Fibroblast of lung (primary cell): ENCODE data around the gene FASLG. TPM values are rescaled to one million over a fixed set of nuclear protein-coding genes. Genes with fewer than 3 reads are reported as not detected.
A peak's percentile ranks its signal among the peaks of the same experiment; 100 is the strongest.

ENCODE experiments used
- DNase-seq, 2 donors: peaks; one replicate each; pipeline versions ENCODE4 v3.0.0 to v3.0.0-alpha.2; 2010; ENCODE audit warnings: low read depth in 2 of 2
- H2AFZ ChIP-seq: 2 replicates; pipeline ENCODE4 v1.5.1; 2012; ENCODE audit warnings: low read length, control low read depth, inconsistent platforms
- H3K27ac ChIP-seq: 2 replicates; pipeline ENCODE4 v1.5.1; 2011; ENCODE audit warnings: low read length, control low read depth; ENCODE audit not compliant: insufficient read depth
- H3K27me3 ChIP-seq: 2 replicates; pipeline ENCODE4 v1.5.1; 2011; ENCODE audit warnings: mild to moderate bottlenecking, low read length; ENCODE audit not compliant: control insufficient read depth, insufficient read depth
- H3K36me3 ChIP-seq: 2 replicates; pipeline ENCODE4 v1.5.1; 2011; ENCODE audit warnings: low read length; ENCODE audit not compliant: control insufficient read depth, insufficient read depth
- H3K4me1 ChIP-seq: 2 replicates; pipeline ENCODE4 v1.5.1; 2011; ENCODE audit warnings: low read length; ENCODE audit not compliant: control insufficient read depth, insufficient read depth; ENCODE audit errors: extremely low read depth
- H3K4me2 ChIP-seq: 2 replicates; pipeline ENCODE4 v1.5.1; 2011; ENCODE audit warnings: low read length, control low read depth; ENCODE audit not compliant: insufficient read depth; ENCODE audit errors: extremely low read depth
- H3K4me3 ChIP-seq, 4 experiments: fragments of 200-600 bp in 1 of 4; sonication (generic) in 1 of 4; replicated peaks in 1 of 4; 2 replicates each; pipeline ENCODE4 v1.5.1; 2011 to 2016; ENCODE audit warnings: low read length in 4 of 4, low read depth in 3 of 4, mild to moderate bottlenecking in 3 of 4, control low read depth in 2 of 4, inconsistent platforms in 1 of 4, mixed read lengths in 1 of 4; ENCODE audit not compliant: insufficient read depth in 1 of 4; ENCODE audit errors: control extremely low read depth in 1 of 4
- H3K79me2 ChIP-seq: 2 replicates; pipeline ENCODE4 v1.5.1; 2012; ENCODE audit warnings: mild to moderate bottlenecking, low read length, inconsistent platforms; ENCODE audit not compliant: control insufficient read depth, insufficient read depth
- H3K9ac ChIP-seq: 2 replicates; pipeline ENCODE4 v1.5.1; 2011; ENCODE audit warnings: mild to moderate bottlenecking, low read length, control low read depth; ENCODE audit not compliant: insufficient read depth
- H3K9me3 ChIP-seq: 2 replicates; pipeline ENCODE4 v1.5.1; 2012; ENCODE audit warnings: low read depth, low read length; ENCODE audit not compliant: control insufficient read depth, insufficient read depth
- H4K20me1 ChIP-seq: 2 replicates; pipeline ENCODE4 v1.5.1; 2011; ENCODE audit warnings: low read length; ENCODE audit not compliant: control insufficient read depth, insufficient read depth; ENCODE audit errors: extremely low read depth
- CTCF ChIP-seq, 2 donors: IDR thresholded peaks in 1 of 2; conservative IDR thresholded peaks in 1 of 2; 1 replicate in 1 of 2; 2 replicates in 1 of 2; pipeline ENCODE4 v1.5.1; 2011 to 2012; ENCODE audit warnings: low read length in 2 of 2, control low read depth in 1 of 2, inconsistent platforms in 1 of 2, low read depth in 1 of 2, mild to moderate bottlenecking in 1 of 2
- EZH2 ChIP-seq: IDR thresholded peaks from 2 replicates; pipeline ENCODE4 v1.5.1; 2012; ENCODE audit warnings: low read length, control low read depth, mild to moderate bottlenecking; ENCODE audit errors: missing control alignments
- polyA plus RNA-seq, 2 donors: library from polyadenylated mRNA; depleted of rRNA in 1 of 2; stranded (reverse) in 1 of 2; unstranded in 1 of 2; fragments of >200 nt; gene quantifications; 2 replicates each; pipeline ENCODE4 v1.2.1, GENCODE V29; 2011 to 2012; ENCODE audit warnings: missing spikeins in 1 of 2
- total RNA-seq: library from RNA; depleted of rRNA; stranded (reverse); fragments of >200 nt; gene quantifications from 2 replicates; pipeline ENCODE4 v1.2.1, GENCODE V29; 2014

The FASLG gene
- total and polyA plus RNA-seq, 2 donors (not counting 1 experiment from before 2014, with no cell fraction given) = not detected

- Histone ChIP-seq H3K79me2 (no peaks in the 10 kb centered on the region), H3K4me2 (no peak overlapping the region), H3K4me1 (no peaks in the 10 kb centered on the region), H4K20me1 (no peaks in the 10 kb centered on the region), H3K4me3 (no peak overlapping the region), H3K36me3 (no peaks in the 10 kb centered on the region), H2AFZ (no peak overlapping the region), H3K9me3 (no peaks in the 10 kb centered on the region), H3K9ac (no peak overlapping the region), H3K27me3 (no peaks in the 10 kb centered on the region), H3K27ac (no peak overlapping the region)
- TF ChIP-seq EZH2 (no peak), CTCF (conservative IDR thresholded peaks at IDR 0.05 in 1 of 2, IDR thresholded peaks at IDR 0.05 in 1 of 2; ENCODE audit: low read depth in 1 of 2, low read length in 2 of 2) (no peak)
- no peak for DNase-seq
Measured at GRCh38 chr1:172627702-172628101, 31.2 kb upstream of the FASLG start.

GRCh38 chr1:172628401-172628800, 30.5 kb upstream of the FASLG start:
- no peaks in the 10 kb centered on the region for H3K79me2 ChIP-seq
- no peaks in the 10 kb centered on the region for H3K4me1 ChIP-seq
- DNase-seq = peak; percentile 27 to 39
- H3K4me3 ChIP-seq = no peak overlapping the region
- no peak overlapping the region for H3K9ac ChIP-seq
- H3K36me3 ChIP-seq = no peaks in the 10 kb centered on the region
- TF ChIP-seq CTCF (conservative IDR thresholded peaks at IDR 0.05 in 1 of 2, IDR thresholded peaks at IDR 0.05 in 1 of 2; ENCODE audit: low read depth in 1 of 2, low read length in 2 of 2) (no peak), EZH2 (no peak)
- H3K4me2 ChIP-seq = no peak overlapping the region
- H3K27ac ChIP-seq = no peak overlapping the region
- H3K27me3 ChIP-seq = no peaks in the 10 kb centered on the region
- no peak overlapping the region for H2AFZ ChIP-seq
- H3K9me3 ChIP-seq = no peaks in the 10 kb centered on the region
- H4K20me1 ChIP-seq = no peaks in the 10 kb centered on the region

- H3K4me3 ChIP-seq = no peak overlapping the region
- no peaks in the 10 kb centered on the region for H3K9me3 ChIP-seq
- H3K27me3 ChIP-seq = no peaks in the 10 kb centered on the region
- DNase-seq = no peak
- H3K27ac ChIP-seq = no peak overlapping the region
- no peaks in the 10 kb centered on the region for H3K79me2 ChIP-seq
- H3K4me1 ChIP-seq = no peaks in the 10 kb centered on the region
- H2AFZ ChIP-seq = no peak overlapping the region
- no peaks in the 10 kb centered on the region for H3K36me3 ChIP-seq
- TF ChIP-seq EZH2 (no peak), CTCF (conservative IDR thresholded peaks at IDR 0.05 in 1 of 2, IDR thresholded peaks at IDR 0.05 in 1 of 2; ENCODE audit: low read depth in 1 of 2, low read length in 2 of 2) (no peak)
- H3K4me2 ChIP-seq = no peak overlapping the region
- H3K9ac ChIP-seq = no peak overlapping the region
- H4K20me1 ChIP-seq = no peaks in the 10 kb centered on the region
Measured at GRCh38 chr1:172629170-172629569, 29.7 kb upstream of the FASLG start.
